BLaER1 treated with 17β-estradiol and CSF1 and Interleukin-3, amounts not matched to agents 10 nM and 100 nM (cell line): ENCODE measurements around the gene SLC9A5.

Source experiments
- H3K27ac ChIP-seq, 11 experiments: shearing (Covaris generic); formaldehyde crosslinking; 2 replicates each; pipeline ENCODE4 v1.8.1; 2022
- H3K27me3 ChIP-seq, 11 experiments: shearing (Covaris generic); formaldehyde crosslinking; 2 replicates each; pipeline ENCODE4 v1.8.1; 2022
- H3K36me3 ChIP-seq, 11 experiments: shearing (Covaris generic); formaldehyde crosslinking; 2 replicates each; pipeline ENCODE4 v1.8.1; 2022
- H3K4me1 ChIP-seq, 10 experiments: shearing (Covaris generic); formaldehyde crosslinking; 2 replicates each; pipeline ENCODE4 v1.8.1; 2022
- H3K4me2 ChIP-seq, 11 experiments: shearing (Covaris generic); formaldehyde crosslinking; 2 replicates each; pipeline ENCODE4 v1.8.1; 2022
- H3K4me3 ChIP-seq, 10 experiments: shearing (Covaris generic); formaldehyde crosslinking; 2 replicates each; pipeline ENCODE4 v1.8.1; 2022
- H3K9ac ChIP-seq, 11 experiments: shearing (Covaris generic); formaldehyde crosslinking; 2 replicates each; pipeline ENCODE4 v1.8.1; 2022
- H3K9me3 ChIP-seq, 11 experiments: shearing (Covaris generic); formaldehyde crosslinking; replicated peaks in 1 of 11; 2 replicates each; pipeline ENCODE4 v1.8.1; 2022
- H4K20me1 ChIP-seq, 11 experiments: shearing (Covaris generic); formaldehyde crosslinking; 2 replicates each; pipeline ENCODE4 v1.8.1; 2022
- Cebpa-rat ChIP-seq, 11 experiments: shearing (Covaris generic); IDR thresholded peaks; 2 replicates each; pipeline ENCODE4 v1.8.1; 2022

SLC9A5 gene

DNA sequence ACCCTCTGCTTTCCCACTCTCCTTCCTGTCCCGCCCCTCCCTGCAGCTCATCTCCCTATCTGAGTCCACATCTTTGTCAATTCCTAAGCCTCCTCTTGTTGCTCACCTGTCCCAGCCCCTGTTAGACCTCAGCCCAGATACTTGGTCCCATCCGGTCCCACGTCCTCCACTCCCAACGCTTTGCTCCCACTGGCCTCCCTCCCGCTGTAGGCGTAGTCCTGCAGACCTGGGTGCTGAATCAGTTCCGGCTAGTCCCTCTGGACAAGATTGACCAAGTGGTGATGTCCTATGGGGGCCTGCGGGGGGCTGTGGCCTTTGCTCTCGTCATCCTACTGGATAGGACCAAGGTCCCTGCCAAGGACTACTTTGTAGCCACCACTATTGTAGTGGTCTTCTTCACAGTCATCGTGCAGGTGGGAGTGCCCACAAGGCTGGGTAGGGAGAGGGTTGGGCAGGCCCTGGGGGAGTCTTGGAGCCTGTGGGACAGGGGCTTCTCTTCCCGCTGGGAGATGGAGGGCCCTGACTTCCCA lies 8.0 kb downstream of the SLC9A5 start:
- Histone ChIP-seq H3K4me3 (no peak overlapping the region), H3K36me3 (no peaks in the 10 kb centered on the region)
- TF ChIP-seq Cebpa-rat (IDR thresholded peaks at IDR 0.05) = no peak

DNA sequence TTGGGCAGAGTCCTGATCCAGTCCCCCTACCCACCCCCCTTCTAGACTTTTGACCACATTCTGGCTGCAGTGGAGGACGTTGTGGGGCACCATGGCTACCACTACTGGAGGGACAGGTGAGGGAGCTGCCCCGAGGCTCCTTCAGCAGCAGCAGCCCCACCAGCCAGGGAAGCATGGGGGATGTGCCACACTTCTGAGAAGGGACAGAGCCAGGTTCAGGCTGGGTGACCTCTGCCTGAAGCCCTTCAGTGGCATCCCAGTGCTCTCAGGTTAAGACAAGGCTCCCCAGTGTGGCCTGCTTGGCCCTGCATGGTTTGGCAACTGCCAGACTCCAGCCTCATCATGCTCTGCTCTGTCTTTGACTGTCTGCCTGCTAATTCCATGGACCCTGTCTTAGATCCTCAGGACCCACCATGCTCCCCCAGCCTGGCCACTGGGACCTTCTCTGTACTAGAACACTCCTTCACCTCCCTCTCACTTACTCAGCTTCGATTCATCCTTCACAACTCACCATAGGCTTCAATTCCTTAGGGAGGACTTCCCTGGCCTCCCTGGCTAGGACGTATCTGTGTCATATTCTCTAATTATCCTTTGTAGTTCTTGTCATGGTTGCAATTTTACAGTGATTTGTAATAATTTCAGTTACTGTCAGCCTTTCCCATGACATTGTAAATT lies 8.8 kb downstream of the SLC9A5 start:
- no peak for TF ChIP-seq Cebpa-rat (IDR thresholded peaks at IDR 0.05)
- Histone ChIP-seq H4K20me1 (peaks cover 0 to 6% (median 0%) of the 10 kb centered on the region in 11 experiments; a peak in 1 of 22 replicates), H3K27me3 (no peaks in the 10 kb centered on the region), H3K9ac (no peak overlapping the region; a peak in 1 of 22 replicates), H3K27ac (no peak overlapping the region), H3K4me2 (no peak overlapping the region), H3K4me1 (peaks cover 1 to 18% (median 14%) of the 10 kb centered on the region in 10 experiments; a peak in 13 of 20 replicates), H3K9me3 (no peaks in the 10 kb centered on the region), H3K36me3 (no peaks in the 10 kb centered on the region), H3K4me3 (no peak overlapping the region)

More for the DNA sequence above, 8.0 kb downstream of the SLC9A5 start:
- H3K4me2 ChIP-seq = no peak overlapping the region
- H4K20me1 ChIP-seq = peaks cover 0 to 6% (median 0%) of the 10 kb centered on the region in 11 experiments; a peak in 1 of 22 replicates
- no peak overlapping the region for H3K27ac ChIP-seq
- no peaks in the 10 kb centered on the region for H3K9me3 ChIP-seq
- no peak overlapping the region for H3K9ac ChIP-seq
- no peaks in the 10 kb centered on the region for H3K27me3 ChIP-seq
- peaks cover 4 to 22% (median 16%) of the 10 kb centered on the region in 10 experiments; a peak in 13 of 20 replicates for H3K4me1 ChIP-seq

DNA sequence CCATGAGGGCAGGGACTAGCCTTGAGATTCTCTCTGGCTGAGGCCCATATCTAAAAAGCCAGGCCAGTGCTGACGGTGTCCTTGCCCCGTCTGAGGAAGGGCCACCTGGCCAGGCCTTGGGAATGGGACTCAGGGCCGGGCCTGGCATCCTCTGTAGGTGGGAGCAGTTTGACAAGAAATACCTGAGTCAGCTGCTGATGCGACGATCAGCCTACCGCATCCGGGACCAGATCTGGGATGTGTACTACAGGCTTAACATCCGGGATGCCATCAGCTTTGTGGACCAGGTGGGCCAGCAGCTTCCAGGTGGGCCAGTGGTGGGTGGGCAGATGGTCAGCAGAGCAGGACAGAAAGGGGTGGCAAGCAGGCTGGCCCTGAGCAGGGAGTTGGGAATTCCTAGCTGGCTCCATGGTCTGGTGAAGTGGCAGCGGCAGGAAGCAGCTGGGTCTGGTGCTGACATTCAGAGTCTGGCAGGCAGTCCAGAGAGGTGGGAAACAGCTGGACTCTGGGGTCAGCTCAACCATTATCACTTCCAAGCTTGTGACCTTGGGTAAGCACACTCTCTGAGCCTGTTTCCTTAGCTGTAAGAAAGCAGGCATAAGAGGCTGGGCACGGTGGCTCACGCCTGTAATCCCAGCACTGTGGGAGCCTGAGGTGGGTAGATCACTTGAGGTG lies 9.5 kb downstream of the SLC9A5 start:
- Histone ChIP-seq H3K4me2 (no peak overlapping the region), H3K27me3 (no peaks in the 10 kb centered on the region), H3K36me3 (no peaks in the 10 kb centered on the region), H3K4me3 (no peak overlapping the region), H3K27ac (no peak overlapping the region), H3K4me1 (peaks cover 0 to 15% (median 10%) of the 10 kb centered on the region in 10 experiments; a peak in 13 of 20 replicates), H3K9ac (peak overlapping the region in 2 of 11 experiments; percentile 4 to 11; a peak in 2 of 22 replicates), H3K9me3 (no peaks in the 10 kb centered on the region), H4K20me1 (peaks cover 0 to 6% (median 0%) of the 10 kb centered on the region in 11 experiments; a peak in 1 of 22 replicates)
- TF ChIP-seq Cebpa-rat (IDR thresholded peaks at IDR 0.05) = no peak

DNA sequence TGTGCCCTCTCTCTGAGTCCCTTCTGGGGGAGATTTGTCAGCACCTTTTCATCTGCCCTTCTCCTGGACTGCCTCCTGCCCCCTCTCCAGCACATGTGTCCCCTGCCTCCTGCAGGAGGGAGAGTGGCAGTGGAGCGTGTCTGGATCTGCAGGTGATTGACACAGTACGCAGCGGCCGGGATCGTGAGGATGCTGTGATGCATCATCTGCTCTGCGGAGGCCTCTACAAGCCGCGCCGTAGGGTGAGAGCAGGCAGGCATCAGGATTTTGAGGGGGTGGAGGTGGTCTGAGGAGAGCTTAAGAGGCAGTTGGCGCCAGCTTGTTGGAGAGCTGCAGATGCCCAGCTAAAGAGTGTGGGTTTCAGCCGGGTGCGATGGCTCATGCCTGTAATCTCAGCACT lies 10.9 kb downstream of the SLC9A5 start:
- no peaks in the 10 kb centered on the region; a peak in 2 of 22 replicates for H3K27me3 ChIP-seq
- H3K9ac ChIP-seq = peak overlapping the region in 1 of 11 experiments; percentile 27; a peak in 1 of 22 replicates
- H4K20me1 ChIP-seq = peaks cover 0 to 6% (median 0%) of the 10 kb centered on the region in 11 experiments; a peak in 1 of 22 replicates
- H3K4me2 ChIP-seq = no peak overlapping the region
- H3K4me1 ChIP-seq = peaks cover 0 to 23% (median 19%) of the 10 kb centered on the region in 10 experiments; a peak in 16 of 20 replicates
- no peaks in the 10 kb centered on the region for H3K36me3 ChIP-seq
- TF ChIP-seq Cebpa-rat (IDR thresholded peaks at IDR 0.05) = no peak
- H3K9me3 ChIP-seq = no peaks in the 10 kb centered on the region
- no peak overlapping the region for H3K27ac ChIP-seq
- H3K4me3 ChIP-seq = no peak overlapping the region

DNA sequence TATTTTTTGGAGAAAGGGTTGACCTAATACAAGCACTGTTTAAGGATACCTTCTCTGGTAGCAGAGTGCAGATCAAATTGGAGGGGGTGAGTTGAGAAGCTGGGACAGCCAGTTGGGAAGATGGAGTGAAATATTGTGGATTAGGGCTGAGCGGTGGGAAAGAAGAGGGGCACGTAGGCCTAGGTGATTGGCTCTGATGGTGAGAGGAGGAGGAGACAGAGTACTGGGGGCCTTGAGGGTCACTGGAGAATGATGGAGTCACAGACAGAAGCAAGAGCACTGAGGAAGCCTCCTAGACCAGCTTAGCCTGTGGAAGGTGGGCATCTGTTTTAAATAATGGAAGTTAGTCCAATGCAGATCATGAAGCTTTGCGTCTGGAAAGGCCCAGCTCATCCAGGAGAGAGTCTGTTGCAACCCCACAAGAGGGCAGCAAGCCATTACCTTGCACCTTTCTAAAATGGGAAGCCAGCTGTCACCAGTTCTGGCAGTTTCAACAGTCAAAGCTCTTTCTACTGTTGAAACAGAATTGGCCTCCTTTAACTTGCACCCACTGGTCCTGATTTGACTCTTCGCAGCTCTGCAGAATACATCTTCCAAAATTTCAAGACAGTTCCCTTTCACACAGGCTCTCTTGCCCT lies 11.8 kb downstream of the SLC9A5 start:
- H3K27me3 ChIP-seq = no peaks in the 10 kb centered on the region; a peak in 2 of 22 replicates
- H4K20me1 ChIP-seq = peaks cover 0 to 6% (median 0%) of the 10 kb centered on the region in 11 experiments; a peak in 1 of 22 replicates
- no peak overlapping the region for H3K4me3 ChIP-seq
- H3K9me3 ChIP-seq = no peaks in the 10 kb centered on the region
- peaks cover under 1 to 23% (median 20%) of the 10 kb centered on the region in 10 experiments; a peak in 17 of 20 replicates for H3K4me1 ChIP-seq
- H3K36me3 ChIP-seq = no peaks in the 10 kb centered on the region
- peak overlapping the region in 5 of 11 experiments; percentile 24 to 45 (median 34); a peak in 6 of 22 replicates for H3K4me2 ChIP-seq
- peak overlapping the region in 4 of 11 experiments; percentile 0 to 46 (median 22); a peak in 5 of 22 replicates for H3K9ac ChIP-seq
- TF ChIP-seq Cebpa-rat (IDR thresholded peaks at IDR 0.05) = no peak
- H3K27ac ChIP-seq = no peak overlapping the region

DNA sequence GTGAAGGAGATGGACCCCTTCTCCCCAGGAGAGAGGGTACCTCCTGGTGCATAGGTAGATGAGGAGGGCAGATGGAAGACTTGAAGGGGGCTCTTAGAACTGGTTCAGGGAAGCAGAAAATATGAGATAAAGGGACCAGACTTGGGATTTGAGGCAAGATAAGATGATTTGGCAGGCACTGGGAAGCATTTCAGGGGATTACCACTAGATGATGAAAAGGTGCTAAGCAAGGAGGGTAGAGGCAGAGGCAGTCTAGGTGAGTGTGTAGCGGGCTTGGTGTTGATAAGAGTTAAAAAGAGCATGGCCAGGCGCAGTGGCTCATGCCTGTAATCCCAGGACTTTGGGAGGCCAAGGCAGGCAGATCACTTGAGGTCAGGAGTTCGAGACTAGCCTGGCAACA lies 14.4 kb downstream of the SLC9A5 start:
- no peaks in the 10 kb centered on the region for H3K36me3 ChIP-seq
- H4K20me1 ChIP-seq = no peaks in the 10 kb centered on the region; a peak in 1 of 22 replicates
- no peak overlapping the region for H3K4me3 ChIP-seq
- no peak for TF ChIP-seq Cebpa-rat (IDR thresholded peaks at IDR 0.05)
- H3K27ac ChIP-seq = no peak overlapping the region
- H3K27me3 ChIP-seq = no peaks in the 10 kb centered on the region; a peak in 2 of 22 replicates
- no peaks in the 10 kb centered on the region for H3K9me3 ChIP-seq
- no peak overlapping the region for H3K4me2 ChIP-seq
- H3K9ac ChIP-seq = no peak overlapping the region
- peaks cover 10 to 30% (median 25%) of the 10 kb centered on the region in 10 experiments for H3K4me1 ChIP-seq

DNA sequence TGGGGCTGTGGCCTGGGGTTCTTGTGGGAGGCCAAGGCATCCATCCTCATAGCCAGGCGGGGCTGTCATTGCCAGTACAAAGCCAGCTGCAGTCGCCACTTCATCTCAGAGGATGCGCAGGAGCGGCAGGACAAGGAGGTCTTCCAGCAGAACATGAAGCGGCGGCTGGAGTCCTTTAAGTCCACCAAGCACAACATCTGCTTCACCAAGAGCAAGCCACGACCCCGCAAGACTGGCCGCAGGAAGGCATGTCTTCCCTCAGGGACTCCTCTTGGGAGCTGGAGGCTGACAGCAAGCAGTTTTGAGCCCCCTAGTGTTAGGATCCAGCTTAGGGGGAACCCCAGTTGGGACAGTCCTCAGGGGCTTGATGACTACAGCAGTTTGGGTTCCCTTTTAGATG lies 15.5 kb downstream of the SLC9A5 start:
- Histone ChIP-seq H3K4me1 (peaks cover 18 to 31% (median 25%) of the 10 kb centered on the region in 10 experiments), H3K36me3 (no peaks in the 10 kb centered on the region), H3K27ac (no peak overlapping the region), H3K27me3 (no peaks in the 10 kb centered on the region; a peak in 2 of 22 replicates), H3K9me3 (no peaks in the 10 kb centered on the region), H3K9ac (0 out of 22 replicates have a peak overlapping the region, but pooled peaks of 1 of the 11 experiments have one; percentile 8), H4K20me1 (no peaks in the 10 kb centered on the region; a peak in 1 of 22 replicates), H3K4me2 (peak overlapping the region in 8 of 11 experiments; percentile 28 to 56 (median 36); a peak in 16 of 22 replicates), H3K4me3 (no peak overlapping the region)
- no peak for TF ChIP-seq Cebpa-rat (IDR thresholded peaks at IDR 0.05)

DNA sequence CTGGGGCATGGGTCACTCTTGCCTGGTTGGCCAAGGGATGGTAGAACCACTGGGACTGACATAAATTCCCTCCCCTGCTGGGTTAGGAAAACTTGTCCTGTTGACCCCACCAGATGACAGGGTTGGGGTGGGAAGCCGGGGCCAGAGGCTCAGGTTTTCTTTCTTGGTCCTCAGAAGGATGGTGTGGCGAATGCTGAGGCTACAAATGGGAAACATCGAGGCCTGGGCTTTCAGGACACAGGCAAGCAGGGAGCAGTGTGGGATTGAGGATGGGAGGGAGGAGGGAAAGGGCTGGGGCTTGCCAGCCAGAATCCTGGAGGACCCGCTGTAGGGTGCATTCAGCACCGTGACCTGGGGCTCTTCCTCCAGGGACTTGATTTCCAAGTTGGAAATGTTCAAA lies 16.1 kb downstream of the SLC9A5 start:
- Histone ChIP-seq H3K9me3 (no peaks in the 10 kb centered on the region), H3K4me3 (no peak overlapping the region), H3K4me2 (peak overlapping the region in 6 of 11 experiments; percentile 28 to 56 (median 36); a peak in 10 of 22 replicates), H3K36me3 (no peaks in the 10 kb centered on the region), H4K20me1 (no peaks in the 10 kb centered on the region; a peak in 1 of 22 replicates), H3K27me3 (no peaks in the 10 kb centered on the region; a peak in 2 of 22 replicates), H3K4me1 (peaks cover 18 to 33% (median 25%) of the 10 kb centered on the region in 10 experiments), H3K27ac (no peak overlapping the region), H3K9ac (no peak overlapping the region)
- no peak for TF ChIP-seq Cebpa-rat (IDR thresholded peaks at IDR 0.05)
